GM12865 (cell line): ENCODE results near the gene ZC3H10.

Source experiments
- DNase-seq: peaks from one replicate; pipeline ENCODE4 v3.0.0; 2010; ENCODE audit warnings: low read depth
- H3K4me3 ChIP-seq: 2 replicates; pipeline ENCODE4 v1.5.1; 2011; ENCODE audit warnings: mild to moderate bottlenecking, low read depth, low read length, control low read depth
- CTCF ChIP-seq: IDR thresholded peaks from 2 replicates; pipeline ENCODE4 v1.5.1; 2011; ENCODE audit warnings: low read length, control low read depth, low read depth, inconsistent platforms; ENCODE audit not compliant: insufficient read depth; ENCODE audit errors: missing control alignments

Gene ZC3H10

GRCh38 chr12:56163533-56164344 lies 45.7 kb downstream of the ZC3H10 start:
- no peak for DNase-seq
- H3K4me3 ChIP-seq, result no peak overlapping the region

DNA sequence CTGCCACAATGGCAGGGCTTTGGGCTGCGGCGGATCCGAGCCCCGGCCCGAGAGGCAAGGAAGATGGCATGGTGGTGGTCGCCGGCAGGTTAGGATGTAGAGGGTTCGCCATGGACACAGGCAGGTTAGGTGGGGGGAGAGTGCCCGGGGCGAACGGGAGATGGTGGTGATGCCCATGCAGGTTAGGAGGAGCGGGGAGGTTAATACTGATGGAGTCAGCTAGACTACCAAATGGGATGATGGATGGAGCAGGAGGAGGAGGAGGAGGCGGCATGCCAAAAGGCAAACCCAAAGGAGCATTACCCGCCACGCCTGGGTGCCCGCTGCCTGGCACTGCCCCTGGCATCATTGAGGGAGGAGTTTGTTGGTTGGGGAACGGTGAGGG lies 46.3 kb downstream of the ZC3H10 start:
- H3K4me3 ChIP-seq, result no peak overlapping the region
- no peak for TF ChIP-seq CTCF
- DNase-seq, result no peak

More at GRCh38 chr12:56163533-56164344, 45.7 kb downstream of the ZC3H10 start:
- no peak for TF ChIP-seq CTCF

GRCh38 chr12:56165369-56165768 lies 47.3 kb downstream of the ZC3H10 start:
- DNase-seq, result no peak
- TF ChIP-seq CTCF, result no peak
- H3K4me3 ChIP-seq, result no peak overlapping the region

DNA sequence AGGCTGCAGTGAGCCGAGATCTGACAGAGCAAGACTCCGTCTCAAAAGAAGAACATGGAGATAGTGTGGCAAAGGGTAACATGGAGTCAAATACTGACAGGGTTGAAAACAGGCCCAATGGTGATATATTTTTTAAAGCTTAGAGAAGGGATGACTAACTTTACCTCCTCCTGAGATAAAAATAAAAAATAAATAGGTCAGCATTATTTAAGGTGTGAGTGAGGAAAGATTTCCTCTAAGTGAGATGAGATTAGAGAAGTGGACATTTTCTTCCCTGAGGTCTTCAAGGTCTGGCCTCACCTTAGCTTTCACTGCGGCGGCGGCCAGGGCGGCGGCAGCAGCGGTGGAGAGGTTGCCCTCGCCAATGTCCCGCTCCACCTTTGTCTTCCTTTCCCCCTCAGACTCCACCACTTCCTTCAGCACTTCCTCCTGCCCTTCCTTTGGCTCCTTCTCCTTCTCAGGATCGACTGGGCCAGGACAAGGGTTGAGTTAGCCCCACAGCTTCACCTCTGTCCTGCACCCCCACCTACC lies 51.2 kb downstream of the ZC3H10 start:
- no peak for DNase-seq
- no peak for TF ChIP-seq CTCF
- H3K4me3 ChIP-seq, result no peak overlapping the region

GRCh38 chr12:56172839-56173238 lies 54.8 kb downstream of the ZC3H10 start:
- no peak overlapping the region for H3K4me3 ChIP-seq
- no peak for TF ChIP-seq CTCF
- no peak for DNase-seq
